Vagina (tissue), 2 donors: Measurements from ENCODE around the gene ADK. TPM values are rescaled to one million over a fixed set of nuclear protein-coding genes. Genes with fewer than 3 reads are reported as not detected.

Source experiments
- DNase-seq, 2 donors: peaks; one replicate each; pipeline ENCODE4 v3.0.0-alpha.2; 2017; ENCODE audit errors: extremely low spot score in 2 of 2
- H3K27ac ChIP-seq: fragments of 200-600 bp; sonication (generic); one replicate; pipeline ENCODE4 v1.5.1; 2019
- H3K27me3 ChIP-seq: fragments of 200-600 bp; sonication (generic); one replicate; pipeline ENCODE4 v1.5.1; 2019
- H3K36me3 ChIP-seq, 2 donors: fragments of 200-600 bp; sonication (generic); one replicate each; pipeline ENCODE4 v1.5.1; 2017 to 2019
- H3K4me1 ChIP-seq: fragments of 200-600 bp; sonication (generic); one replicate; pipeline ENCODE4 v1.5.1; 2019
- H3K4me3 ChIP-seq, 2 donors: fragments of 200-600 bp; sonication (generic); 1 replicate in 1 of 2; 2 replicates in 1 of 2; pipeline ENCODE4 v1.5.1; 2016 to 2019
- H3K9me3 ChIP-seq: fragments of 200-600 bp; sonication (generic); one replicate; pipeline ENCODE4 v1.5.1; 2019
- CTCF ChIP-seq, 3 experiments: fragments of 450-650 bp in 2 of 3; fragments of 200-600 bp in 1 of 3; sonication (generic) in 1 of 3; IDR thresholded peaks; one replicate each; pipeline ENCODE4 v1.5.1; 2017 to 2019; ENCODE audit warnings: antibody characterized with exemption in 3 of 3, mild to moderate bottlenecking in 2 of 3, moderate library complexity in 2 of 3
- POLR2A ChIP-seq, 2 donors: fragments of 450-650 bp; IDR thresholded peaks; one replicate each; pipeline ENCODE4 v1.6.1; 2017; ENCODE audit warnings: antibody characterized with exemption in 2 of 2, mild to moderate bottlenecking in 2 of 2, moderate library complexity in 2 of 2
- POLR2AphosphoS5 ChIP-seq, 2 donors: sonication (generic); formaldehyde crosslinking; IDR thresholded peaks; one replicate each; pipeline ENCODE4 v1.9.0; 2017; ENCODE audit warnings: antibody characterized with exemption in 2 of 2, mild to moderate bottlenecking in 2 of 2, low read depth in 1 of 2; ENCODE audit not compliant: insufficient read depth in 1 of 2
- intact Hi-C: fragments of 100-400 bp; cut with DNase I; formaldehyde crosslinking; loops from one replicate; pipeline ENCODE4 v1.15.1; 2023
- total RNA-seq: library from RNA; depleted of rRNA; stranded (reverse); fragments of >200 nt; gene quantifications from one replicate; pipeline ENCODE4 v1.2.3, GENCODE V29; 2016

ADK gene
- total RNA-seq, 1 donor from 2014 or later = 46.2 TPM

- TF ChIP-seq CTCF (IDR thresholded peaks at IDR 0.05) = no peak
- TF ChIP-seq POLR2AphosphoS5 (IDR thresholded peaks at IDR 0.05; ENCODE audit: insufficient read depth in 1 of 2, low read depth in 1 of 2) = no peak
- TF ChIP-seq POLR2A (IDR thresholded peaks at IDR 0.05) = no peak
- no peak for DNase-seq
- Histone ChIP-seq H3K27me3 (no peaks in the 10 kb centered on the region), H3K27ac (no peak overlapping the region), H3K9me3 (no peaks in the 10 kb centered on the region), H3K36me3 (peaks cover 0 to 11% of the 10 kb centered on the region in 2 donors), H3K4me3 (no peak overlapping the region), H3K4me1 (no peaks in the 10 kb centered on the region)
- intact Hi-C loops = no loop called here
Measured at GRCh38 chr10:74246495-74246894, 95.5 kb downstream of the ADK start.

GRCh38 chr10:74249865-74250264 is 98.8 kb downstream of the ADK start:
- no peak for DNase-seq
- Histone ChIP-seq H3K4me3 (no peak overlapping the region), H3K36me3 (no peaks in the 10 kb centered on the region), H3K27me3 (no peaks in the 10 kb centered on the region), H3K4me1 (no peaks in the 10 kb centered on the region), H3K27ac (no peak overlapping the region), H3K9me3 (no peaks in the 10 kb centered on the region)
- intact Hi-C loops = no loop called here
- TF ChIP-seq POLR2AphosphoS5 (IDR thresholded peaks at IDR 0.05; ENCODE audit: insufficient read depth in 1 of 2, low read depth in 1 of 2) (no peak), POLR2A (IDR thresholded peaks at IDR 0.05) (no peak), CTCF (IDR thresholded peaks at IDR 0.05) (no peak)

- H3K4me1 ChIP-seq = no peaks in the 10 kb centered on the region
Measured at GRCh38 chr10:74255214-74255613, 104.2 kb downstream of the ADK start.

GRCh38 chr10:74255888-74256357 is 104.9 kb downstream of the ADK start:
- Histone ChIP-seq H3K27me3 (no peaks in the 10 kb centered on the region), H3K9me3 (no peaks in the 10 kb centered on the region), H3K36me3 (no peaks in the 10 kb centered on the region), H3K27ac (no peak overlapping the region), H3K4me3 (no peak overlapping the region), H3K4me1 (no peaks in the 10 kb centered on the region)
- intact Hi-C loops = no loop called here
- no peak for DNase-seq
- no peak for TF ChIP-seq POLR2AphosphoS5 (IDR thresholded peaks at IDR 0.05; ENCODE audit: insufficient read depth in 1 of 2, low read depth in 1 of 2)
- TF ChIP-seq POLR2A (IDR thresholded peaks at IDR 0.05) = no peak
- no peak for TF ChIP-seq CTCF (IDR thresholded peaks at IDR 0.05)

More at GRCh38 chr10:74255214-74255613, 104.2 kb downstream of the ADK start:
- DNase-seq = no peak
- Histone ChIP-seq H3K27me3 (no peaks in the 10 kb centered on the region), H3K36me3 (no peaks in the 10 kb centered on the region), H3K27ac (no peak overlapping the region), H3K9me3 (no peaks in the 10 kb centered on the region), H3K4me3 (no peak overlapping the region)
- TF ChIP-seq POLR2A (IDR thresholded peaks at IDR 0.05) (no peak), POLR2AphosphoS5 (IDR thresholded peaks at IDR 0.05; ENCODE audit: insufficient read depth in 1 of 2, low read depth in 1 of 2) (no peak), CTCF (IDR thresholded peaks at IDR 0.05) (no peak)
- intact Hi-C loops = no loop called here

- Histone ChIP-seq H3K27me3 (no peaks in the 10 kb centered on the region), H3K27ac (no peak overlapping the region), H3K9me3 (no peaks in the 10 kb centered on the region), H3K36me3 (no peaks in the 10 kb centered on the region), H3K4me1 (no peaks in the 10 kb centered on the region), H3K4me3 (no peak overlapping the region)
- intact Hi-C loops = loop anchor here (10.0 kb wide), 2 partner anchors 762 to 972 kb away; partner anchors contain the start of gene COMTD1
- TF ChIP-seq POLR2AphosphoS5 (IDR thresholded peaks at IDR 0.05; ENCODE audit: insufficient read depth in 1 of 2, low read depth in 1 of 2) = no peak
- no peak for TF ChIP-seq CTCF (IDR thresholded peaks at IDR 0.05)
- no peak for TF ChIP-seq POLR2A (IDR thresholded peaks at IDR 0.05)
- DNase-seq = no peak
Measured at GRCh38 chr10:74262856-74263255, 111.8 kb downstream of the ADK start.
